ENCODE results near the gene ZKSCAN1.

ZKSCAN1 gene

GRCh38 chr7:100080907-100081534, 65.6 kb downstream of the ZKSCAN1 start:
- DNase-seq (ENCODE audit: low read depth) = no peak

DNA sequence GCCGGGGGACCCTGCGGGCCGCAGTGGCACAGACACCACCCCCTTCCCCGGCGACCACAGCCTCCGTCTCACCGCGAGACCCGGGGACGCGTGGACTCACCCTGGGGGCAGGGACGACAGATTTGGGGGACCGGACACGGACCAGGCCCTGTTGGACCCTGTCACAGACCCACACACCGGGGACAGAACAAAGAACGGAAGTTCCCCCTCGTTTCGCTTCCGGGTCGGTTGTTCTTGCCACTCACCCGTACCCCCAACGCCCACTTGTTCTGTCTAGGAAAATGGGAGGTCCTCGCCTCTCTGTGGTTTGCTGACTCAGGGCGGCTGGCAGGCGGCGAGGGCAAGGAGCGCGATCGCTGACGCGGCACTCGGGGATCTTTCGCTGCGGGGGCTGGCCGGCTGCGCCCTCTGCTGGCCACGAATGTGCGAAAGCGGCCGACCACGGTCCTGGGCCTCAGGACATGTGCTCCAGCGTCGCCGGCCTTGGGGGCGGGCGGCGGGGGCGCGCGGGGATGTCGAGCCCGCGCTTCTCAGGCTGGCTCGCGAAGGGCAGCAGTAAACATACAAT, 66.2 kb downstream of the ZKSCAN1 start, which contains the start of gene ZNF3:
TSS of gene ZNF3 (minus strand) at position 189 of the 568 bp plus-strand sequence. CDS start 4,366 bp downstream, outside the sequence.
- DNase-seq (ENCODE audit: low read depth) = peak; percentile 97

- no peak for DNase-seq (ENCODE audit: low read depth)
These were observed 67.6 kb downstream of the ZKSCAN1 start for GRCh38 chr7:100082978-100083377.

GRCh38 chr7:100085515-100085914, 70.1 kb downstream of the ZKSCAN1 start:
- no peak for DNase-seq (ENCODE audit: low read depth)

- no peak for DNase-seq (ENCODE audit: low read depth)
These were observed 71.8 kb downstream of the ZKSCAN1 start for GRCh38 chr7:100087055-100087750.

- DNase-seq (ENCODE audit: low read depth) = no peak
These were observed 72.8 kb downstream of the ZKSCAN1 start for GRCh38 chr7:100088095-100088620.

GRCh38 chr7:100088621-100089457, 73.4 kb downstream of the ZKSCAN1 start, which contains the start of gene COPS6:
COPS6 (plus strand) TSS chr7:100088969; CDS start chr7:100088991, 22 bp downstream.
- DNase-seq (ENCODE audit: low read depth) = peak; percentile 73

- DNase-seq (ENCODE audit: low read depth) = no peak
These were observed 74.2 kb downstream of the ZKSCAN1 start for GRCh38 chr7:100089458-100090196.

DNA sequence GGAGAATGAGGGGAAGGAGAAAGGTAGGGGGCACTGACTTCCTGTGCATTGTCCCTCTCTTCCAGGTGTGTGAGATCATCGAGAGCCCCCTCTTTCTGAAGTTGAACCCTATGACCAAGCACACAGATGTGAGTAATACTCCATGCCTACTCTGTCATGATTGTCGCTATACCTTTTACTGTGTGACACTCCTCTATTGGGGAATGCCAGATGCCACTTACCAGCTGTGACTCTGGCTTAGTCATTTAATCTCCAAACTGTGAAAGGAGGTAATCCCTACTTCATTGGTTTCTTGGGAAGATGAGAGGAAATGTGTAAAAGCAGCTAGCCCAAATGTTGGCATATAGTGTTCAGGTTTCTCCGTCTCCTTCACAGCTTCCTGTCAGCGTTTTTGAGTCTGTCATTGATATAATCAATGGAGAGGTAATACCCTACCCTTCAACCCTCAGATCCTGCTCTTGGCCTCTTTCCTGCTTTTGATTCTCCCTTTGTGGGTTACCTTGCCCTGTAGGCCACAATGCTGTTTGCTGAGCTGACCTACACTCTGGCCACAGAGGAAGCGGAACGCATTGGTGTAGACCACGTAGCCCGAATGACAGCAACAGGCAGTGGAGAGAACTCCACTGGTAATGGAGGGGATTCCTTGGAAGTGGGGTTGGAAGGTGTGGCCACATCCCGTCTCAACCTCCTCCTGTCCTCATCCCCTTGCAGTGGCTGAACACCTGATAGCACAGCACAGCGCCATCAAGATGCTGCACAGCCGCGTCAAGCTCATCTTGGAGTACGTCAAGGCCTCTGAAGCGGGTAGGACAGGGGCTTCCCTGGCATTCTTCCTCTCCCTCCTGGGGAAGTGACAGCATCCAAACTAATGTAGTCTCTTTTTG, 75.4 kb downstream of the ZKSCAN1 start:
- no peak for DNase-seq (ENCODE audit: low read depth)

Measured in stimulated activated CD8-positive, alpha-beta memory T cell treated with anti-CD3 and anti-CD28 coated beads, Interleukin-12 subunit alpha, Interleukin-12 subunit beta, amount 100 ng/mL, for 4 hours (primary cell).